ENCODE results near the gene KLHL3. TPM values are rescaled to one million over a fixed set of nuclear protein-coding genes. Genes with fewer than 3 reads are reported as not detected.

The KLHL3 gene
- total RNA-seq, 2 donors from 2014 or later: 8.3 to 9.7 TPM

- ATAC-seq (replicated peaks in 1 of 2): peak; percentile 73 to 74
- no peaks in the 10 kb centered on the region for H3K27me3 Mint-ChIP-seq (ENCODE audit: low read depth)
- H3K4me3 Mint-ChIP-seq: no peak overlapping the region
- peaks cover 3% of the 10 kb centered on the region in 2 donors for H3K9me3 Mint-ChIP-seq
- H3K36me3 Mint-ChIP-seq (ENCODE audit: insufficient read depth in 2 of 2): peaks cover 4 to 14% of the 10 kb centered on the region in 2 donors
- H3K4me1 Mint-ChIP-seq (ENCODE audit: low read depth): peaks cover 17% of the 10 kb centered on the region
- peak overlapping the region; percentile 74 for H3K27ac Mint-ChIP-seq
- DNase-seq: peak; percentile 11 to 39
Observed at GRCh38 chr5:137737349-137738131, 1.7 kb upstream of the KLHL3 start.

DNA sequence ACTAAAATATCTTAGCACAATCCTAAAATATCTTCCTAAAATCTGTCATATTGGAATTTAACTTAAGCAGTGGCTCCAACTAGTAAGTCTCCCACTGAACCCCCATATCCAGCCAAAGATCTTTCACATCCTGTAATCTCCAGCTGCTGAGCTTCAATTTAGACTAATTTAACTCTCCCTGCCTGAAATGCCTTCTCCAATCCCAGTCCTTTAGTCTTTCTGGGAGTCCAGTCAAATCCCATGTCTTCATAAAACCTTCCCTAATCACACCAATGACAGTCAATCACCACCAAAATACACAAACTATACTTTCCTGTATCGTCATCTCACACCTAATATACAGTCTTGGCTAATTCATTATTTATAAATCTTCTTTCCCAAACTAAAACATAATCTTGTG, 607 bp upstream of the KLHL3 start:
- Mint-ChIP-seq H3K4me1 (ENCODE audit: low read depth) (peaks cover 25% of the 10 kb centered on the region), H3K36me3 (ENCODE audit: insufficient read depth in 2 of 2) (peaks cover 4 to 14% of the 10 kb centered on the region in 2 donors), H3K27ac (no peak overlapping the region), H3K9me3 (peaks cover 3% of the 10 kb centered on the region in 2 donors), H3K4me3 (no peak overlapping the region), H3K27me3 (ENCODE audit: low read depth) (no peaks in the 10 kb centered on the region)
- no peak for ATAC-seq (replicated peaks in 1 of 2)
- DNase-seq: no peak

- DNase-seq (peak in 1 of 2 donors; percentile 10), ATAC-seq (replicated peaks in 1 of 2) (peak; percentile 15)
- Mint-ChIP-seq H3K27ac (no peak overlapping the region), H3K9me3 (peaks cover 3% of the 10 kb centered on the region in 2 donors), H3K36me3 (ENCODE audit: insufficient read depth in 2 of 2) (peaks cover 4 to 14% of the 10 kb centered on the region in 2 donors), H3K4me3 (no peak overlapping the region), H3K4me1 (ENCODE audit: low read depth) (peaks cover 39% of the 10 kb centered on the region), H3K27me3 (ENCODE audit: low read depth) (no peaks in the 10 kb centered on the region)
Observed at GRCh38 chr5:137734962-137735554, 831 bp downstream of the KLHL3 start.

GRCh38 chr5:137734331-137734730, 1.6 kb downstream of the KLHL3 start:
- Mint-ChIP-seq H3K4me3 (no peak overlapping the region), H3K9me3 (peaks cover 1 to 3% of the 10 kb centered on the region in 2 donors), H3K4me1 (ENCODE audit: low read depth) (peaks cover 35% of the 10 kb centered on the region), H3K27ac (no peak overlapping the region), H3K36me3 (ENCODE audit: insufficient read depth in 2 of 2) (peaks cover 4 to 12% of the 10 kb centered on the region in 2 donors), H3K27me3 (ENCODE audit: low read depth) (no peaks in the 10 kb centered on the region)
- DNase-seq: no peak
- ATAC-seq (replicated peaks in 1 of 2): no peak

DNA sequence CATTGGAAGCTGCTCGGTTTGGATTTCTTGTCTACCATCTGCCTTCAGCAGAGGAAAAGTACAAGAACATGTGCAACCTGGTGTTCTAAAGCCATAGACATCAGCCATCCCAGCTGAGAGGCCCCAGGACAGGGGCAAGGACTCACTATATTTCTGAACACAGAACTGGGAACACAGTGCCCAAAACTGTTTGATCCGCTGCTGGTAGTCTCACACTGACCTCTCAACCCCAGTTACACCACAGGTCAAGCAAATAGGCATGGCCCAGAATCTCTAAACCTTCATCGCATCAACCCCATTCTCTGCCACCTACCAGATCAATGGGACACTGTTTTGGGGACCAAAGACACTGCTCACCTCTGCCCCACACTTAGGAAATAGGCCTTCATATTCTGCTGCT, 2.0 kb downstream of the KLHL3 start:
- Mint-ChIP-seq H3K9me3 (peaks cover 1 to 3% of the 10 kb centered on the region in 2 donors), H3K27me3 (ENCODE audit: low read depth) (no peaks in the 10 kb centered on the region), H3K36me3 (ENCODE audit: insufficient read depth in 2 of 2) (peaks cover 4 to 10% of the 10 kb centered on the region in 2 donors)

GRCh38 chr5:137733006-137733405, 2.9 kb downstream of the KLHL3 start:
- Mint-ChIP-seq H3K27me3 (ENCODE audit: low read depth) (no peaks in the 10 kb centered on the region), H3K4me3 (no peak overlapping the region), H3K27ac (no peak overlapping the region), H3K9me3 (peaks cover 1 to 2% of the 10 kb centered on the region in 2 donors), H3K4me1 (ENCODE audit: low read depth) (peaks cover 25% of the 10 kb centered on the region), H3K36me3 (ENCODE audit: insufficient read depth in 2 of 2) (peaks cover 3 to 5% of the 10 kb centered on the region in 2 donors)
- ATAC-seq (replicated peaks in 1 of 2): no peak
- DNase-seq: no peak

More for the DNA sequence above, 2.0 kb downstream of the KLHL3 start:
- Mint-ChIP-seq H3K4me1 (ENCODE audit: low read depth) (peaks cover 31% of the 10 kb centered on the region), H3K27ac (no peak overlapping the region), H3K4me3 (no peak overlapping the region)
- no peak for ATAC-seq (replicated peaks in 1 of 2)
- no peak for DNase-seq

- H3K36me3 Mint-ChIP-seq (ENCODE audit: insufficient read depth in 2 of 2): no peaks in the 10 kb centered on the region
- no peak overlapping the region for H3K27ac Mint-ChIP-seq
- ATAC-seq (replicated peaks in 1 of 2) (no peak), DNase-seq (no peak)
- no peaks in the 10 kb centered on the region for H3K27me3 Mint-ChIP-seq (ENCODE audit: low read depth)
- no peak overlapping the region for H3K4me3 Mint-ChIP-seq
- no peaks in the 10 kb centered on the region for H3K9me3 Mint-ChIP-seq
- H3K4me1 Mint-ChIP-seq (ENCODE audit: low read depth): peaks cover 25% of the 10 kb centered on the region
Observed at GRCh38 chr5:137731176-137731575, 4.7 kb downstream of the KLHL3 start.

DNA sequence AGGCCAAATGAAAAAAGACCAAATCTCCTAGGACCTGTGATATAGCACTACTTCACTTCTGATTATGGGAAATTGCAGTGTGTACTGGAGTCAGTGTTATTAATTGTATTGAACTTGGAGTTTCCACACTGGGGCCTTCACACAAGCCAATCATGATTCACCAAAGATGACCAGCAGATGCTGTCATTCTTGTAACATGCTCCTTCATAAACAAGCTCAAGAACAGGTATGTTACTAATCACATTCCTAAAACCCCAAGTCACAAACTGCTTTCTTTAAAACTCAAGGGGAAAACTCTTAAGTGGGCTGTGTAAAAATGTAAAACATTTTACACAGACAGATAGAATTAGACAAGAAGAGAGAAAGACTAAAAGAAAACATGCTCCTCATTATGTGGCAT, 5.6 kb downstream of the KLHL3 start:
- no peak for DNase-seq
- H3K4me3 Mint-ChIP-seq: no peak overlapping the region
- no peaks in the 10 kb centered on the region for H3K27me3 Mint-ChIP-seq (ENCODE audit: low read depth)
- no peak overlapping the region for H3K27ac Mint-ChIP-seq
- H3K4me1 Mint-ChIP-seq (ENCODE audit: low read depth): peaks cover 25% of the 10 kb centered on the region
- H3K9me3 Mint-ChIP-seq: no peaks in the 10 kb centered on the region
- no peaks in the 10 kb centered on the region for H3K36me3 Mint-ChIP-seq (ENCODE audit: insufficient read depth in 2 of 2)
- no peak for ATAC-seq (replicated peaks in 1 of 2)

- Mint-ChIP-seq H3K9me3 (no peaks in the 10 kb centered on the region), H3K27ac (no peak overlapping the region), H3K4me3 (no peak overlapping the region), H3K27me3 (ENCODE audit: low read depth) (no peaks in the 10 kb centered on the region), H3K36me3 (ENCODE audit: insufficient read depth in 2 of 2) (no peaks in the 10 kb centered on the region), H3K4me1 (ENCODE audit: low read depth) (peaks cover 25% of the 10 kb centered on the region)
- ATAC-seq (replicated peaks in 1 of 2) (no peak), DNase-seq (no peak)
Observed at GRCh38 chr5:137728048-137728447, 7.8 kb downstream of the KLHL3 start.

- no peaks in the 10 kb centered on the region for H3K27me3 Mint-ChIP-seq (ENCODE audit: low read depth)
- ATAC-seq (replicated peaks in 1 of 2): no peak
- no peak overlapping the region for H3K4me3 Mint-ChIP-seq
- no peak overlapping the region for H3K27ac Mint-ChIP-seq
- DNase-seq: no peak
- H3K36me3 Mint-ChIP-seq (ENCODE audit: insufficient read depth in 2 of 2): no peaks in the 10 kb centered on the region
- H3K9me3 Mint-ChIP-seq: no peaks in the 10 kb centered on the region
- H3K4me1 Mint-ChIP-seq (ENCODE audit: low read depth): peaks cover 25% of the 10 kb centered on the region
Observed at GRCh38 chr5:137727623-137728022, 8.3 kb downstream of the KLHL3 start.

DNA sequence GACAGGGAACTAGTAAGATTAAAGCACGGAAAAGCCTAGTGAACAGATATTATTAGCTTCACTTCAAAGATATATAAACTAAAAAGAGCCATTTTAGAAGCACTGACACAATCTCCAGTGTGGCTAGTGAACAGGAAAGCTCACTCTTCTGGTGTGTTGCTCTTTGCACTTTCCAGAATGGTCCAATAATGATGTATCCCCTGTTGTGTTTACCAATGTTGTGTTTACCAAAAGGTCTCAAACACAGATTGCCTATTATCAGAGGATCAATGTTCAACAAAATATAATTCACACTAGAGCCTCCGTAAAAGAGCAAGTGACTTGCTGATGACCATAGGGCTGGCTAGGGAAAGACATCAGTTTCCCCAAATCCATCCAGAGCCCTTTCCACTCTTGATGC, 11.6 kb downstream of the KLHL3 start:
- DNase-seq (no peak), ATAC-seq (replicated peaks in 1 of 2) (no peak)
- Mint-ChIP-seq H3K36me3 (ENCODE audit: insufficient read depth in 2 of 2) (no peaks in the 10 kb centered on the region), H3K9me3 (no peaks in the 10 kb centered on the region), H3K4me1 (ENCODE audit: low read depth) (no peaks in the 10 kb centered on the region), H3K27me3 (ENCODE audit: low read depth) (no peaks in the 10 kb centered on the region), H3K27ac (no peak overlapping the region), H3K4me3 (no peak overlapping the region)

- H3K4me3 Mint-ChIP-seq: no peak overlapping the region
- H3K36me3 Mint-ChIP-seq (ENCODE audit: insufficient read depth in 2 of 2): peaks cover 2 to 7% of the 10 kb centered on the region in 2 donors
- H3K4me1 Mint-ChIP-seq (ENCODE audit: low read depth): no peaks in the 10 kb centered on the region
- DNase-seq (no peak), ATAC-seq (replicated peaks in 1 of 2) (no peak)
- H3K9me3 Mint-ChIP-seq: peaks cover 0 to 5% of the 10 kb centered on the region in 2 donors
- no peaks in the 10 kb centered on the region for H3K27me3 Mint-ChIP-seq (ENCODE audit: low read depth)
- no peak overlapping the region for H3K27ac Mint-ChIP-seq
Observed at GRCh38 chr5:137718611-137719010, 17.3 kb downstream of the KLHL3 start.

GRCh38 chr5:137716337-137716736, 19.6 kb downstream of the KLHL3 start:
- peaks cover 2 to 5% of the 10 kb centered on the region in 2 donors for H3K9me3 Mint-ChIP-seq
- peaks cover 4 to 16% of the 10 kb centered on the region in 2 donors for H3K36me3 Mint-ChIP-seq (ENCODE audit: insufficient read depth in 2 of 2)
- ATAC-seq (replicated peaks in 1 of 2) (no peak), DNase-seq (no peak)
- no peaks in the 10 kb centered on the region for H3K27me3 Mint-ChIP-seq (ENCODE audit: low read depth)
- no peak overlapping the region for H3K27ac Mint-ChIP-seq
- no peaks in the 10 kb centered on the region for H3K4me1 Mint-ChIP-seq (ENCODE audit: low read depth)
- H3K4me3 Mint-ChIP-seq: no peak overlapping the region
